Jurkat, Clone E6-1 (cell line): Measurements from ENCODE around the gene LYZL2.
"Not testable (repeated sequence)": the region's sequence is repeated elsewhere in the genome, so short reads cannot be mapped to it uniquely, and the experiment has no call there.

Experiments
- DNase-seq: peaks from one replicate; pipeline ENCODE4 v3.0.0-alpha.2; 2011; ENCODE audit warnings: low read depth, low spot score
- H3K4me3 ChIP-seq: 2 replicates; pipeline ENCODE4 v1.5.1; 2011; ENCODE audit warnings: mild to moderate bottlenecking, low read length, control low read depth, moderate library complexity

The LYZL2 gene

DNA sequence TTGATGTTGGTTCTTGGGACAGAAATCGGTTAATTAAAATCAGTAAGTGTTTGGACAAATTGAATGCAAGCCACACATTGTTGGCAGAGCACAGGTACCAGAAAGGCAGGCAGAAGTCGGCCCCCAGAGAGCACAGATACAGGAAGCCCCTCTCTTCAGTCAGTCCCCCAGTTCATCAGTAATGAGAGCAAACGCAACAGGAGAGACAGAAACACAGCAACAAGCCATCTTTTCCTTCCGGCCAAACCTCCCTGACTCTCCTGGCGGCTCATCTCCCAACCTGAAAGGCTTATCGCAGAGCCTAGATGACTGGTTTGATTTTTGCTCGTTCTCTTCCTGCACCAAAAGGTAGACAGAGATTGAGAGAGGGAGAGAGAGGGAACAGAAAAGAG is 32.1 kb downstream of the LYZL2 start:
- DNase-seq, H3K4me3 ChIP-seq: not testable (repeated sequence)

DNA sequence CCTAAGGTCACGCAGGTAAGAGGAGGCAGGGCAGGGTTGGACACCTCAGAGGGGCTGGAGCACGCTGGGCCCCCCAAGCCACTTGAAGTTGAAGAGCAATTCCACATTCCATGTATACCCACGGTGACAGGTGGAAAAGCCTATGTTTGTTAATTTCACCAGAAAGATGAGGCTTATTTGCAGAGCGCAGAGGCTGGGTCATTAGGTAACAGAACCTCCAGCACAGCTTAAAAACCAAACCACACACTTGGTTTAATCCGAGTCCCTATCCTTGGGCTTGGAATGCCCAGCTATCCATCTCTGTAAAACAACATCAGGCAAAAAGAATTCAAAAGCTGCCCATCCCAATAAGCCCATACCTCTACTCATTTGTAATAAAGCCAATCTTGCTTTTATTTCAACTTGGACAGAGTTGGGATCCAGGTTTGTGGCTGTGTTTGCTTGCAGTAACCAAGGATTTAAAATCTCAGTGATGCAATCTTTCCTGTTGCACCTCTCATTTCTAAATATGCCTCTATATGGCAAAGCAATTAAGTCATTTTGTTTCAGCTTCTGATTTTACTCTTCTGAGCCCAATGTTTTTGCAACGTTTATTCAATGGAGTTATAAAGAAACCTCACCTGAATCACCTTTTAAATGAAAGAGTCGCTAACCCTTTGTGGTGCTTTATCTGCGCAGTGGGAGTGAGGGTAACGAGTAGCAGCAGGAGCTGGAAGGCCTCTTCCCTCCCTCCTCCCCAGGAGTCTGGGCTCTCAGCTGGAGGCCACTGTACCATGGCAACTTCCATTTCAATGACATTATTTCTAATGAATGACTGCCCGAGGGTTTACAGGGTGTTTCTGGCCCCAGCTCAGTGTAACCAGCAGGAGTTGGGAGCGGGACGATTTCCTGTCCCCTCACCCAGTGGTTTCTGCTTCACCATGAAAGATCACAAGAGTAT is 32.8 kb downstream of the LYZL2 start:
- not testable (repeated sequence) for H3K4me3 ChIP-seq, DNase-seq

GRCh38 chr10:30596013-30596412 is 33.5 kb downstream of the LYZL2 start:
- no peak overlapping the region for H3K4me3 ChIP-seq
- no peak for DNase-seq

DNA sequence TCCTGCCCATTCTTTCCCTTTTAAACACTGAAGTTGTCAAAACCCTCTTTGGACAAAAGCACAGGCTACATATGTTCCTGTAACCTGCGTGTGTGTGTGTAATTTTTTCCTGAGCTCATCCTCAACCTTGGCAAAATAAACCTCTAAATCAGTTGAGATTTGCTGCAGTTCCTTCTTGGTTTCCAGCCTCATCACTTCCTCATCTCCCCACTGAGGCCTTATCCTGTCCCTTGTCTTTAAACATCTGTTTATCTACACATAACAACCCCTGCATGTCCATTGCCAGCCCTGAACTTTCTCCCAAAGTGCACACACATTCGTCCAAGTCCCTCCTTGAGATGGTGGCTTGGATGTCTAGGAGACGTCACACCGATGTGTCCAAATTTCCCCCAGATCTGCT is 35.5 kb downstream of the LYZL2 start:
- H3K4me3 ChIP-seq, result no peak overlapping the region
- no peak for DNase-seq

- not testable (repeated sequence) for H3K4me3 ChIP-seq, DNase-seq
These were observed 36.8 kb downstream of the LYZL2 start for GRCh38 chr10:30592770-30593169.

GRCh38 chr10:30591249-30591670 is 38.3 kb downstream of the LYZL2 start:
- H3K4me3 ChIP-seq, result no peak overlapping the region
- peak; percentile 41 for DNase-seq

DNA sequence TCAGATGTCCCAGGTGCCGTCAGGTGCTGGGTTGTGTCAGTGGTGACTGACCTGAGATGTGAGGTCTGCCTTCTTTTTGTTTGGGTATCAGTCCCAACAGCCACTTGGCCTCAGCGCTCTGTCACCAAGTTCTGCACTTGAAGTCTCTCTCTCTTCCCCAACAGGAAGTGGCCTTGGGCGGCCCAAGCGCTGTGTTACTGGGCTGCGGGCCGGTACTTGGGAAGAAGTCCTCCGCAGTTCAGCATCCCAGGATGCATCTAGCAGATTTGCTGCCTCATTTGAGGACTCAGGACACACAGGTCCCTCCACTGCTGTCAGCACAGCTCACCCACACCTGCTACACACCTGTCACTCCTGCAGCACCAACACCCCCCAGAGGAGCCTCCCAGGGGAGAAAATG is 40.1 kb downstream of the LYZL2 start:
- DNase-seq, result no peak
- no peak overlapping the region for H3K4me3 ChIP-seq

DNA sequence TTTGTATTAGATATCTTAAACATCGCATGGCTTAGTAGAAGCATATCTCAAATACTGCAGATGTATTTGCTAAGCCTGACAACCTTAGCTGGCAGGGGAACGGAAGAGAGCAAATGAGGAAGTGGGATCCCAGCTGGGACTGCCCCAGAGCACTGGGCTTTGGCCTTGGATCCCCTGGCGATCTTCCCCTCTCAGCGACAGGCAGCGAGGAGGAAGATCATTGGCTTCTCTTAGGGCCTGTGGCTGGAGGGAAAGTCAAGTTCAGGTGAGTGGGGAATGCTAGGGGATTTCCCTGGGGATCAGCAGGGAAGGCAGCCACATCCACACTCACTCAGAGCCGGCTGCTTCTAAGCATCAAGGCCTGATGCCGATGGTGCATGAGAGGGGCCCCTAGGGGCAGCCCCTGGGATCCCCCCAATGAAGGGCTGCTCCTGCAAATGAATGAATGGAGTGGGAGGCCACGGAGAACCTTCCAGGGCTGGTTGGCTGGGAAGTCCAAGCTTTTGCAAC is 42.0 kb downstream of the LYZL2 start:
- DNase-seq, result no peak
- H3K4me3 ChIP-seq, result no peak overlapping the region

DNA sequence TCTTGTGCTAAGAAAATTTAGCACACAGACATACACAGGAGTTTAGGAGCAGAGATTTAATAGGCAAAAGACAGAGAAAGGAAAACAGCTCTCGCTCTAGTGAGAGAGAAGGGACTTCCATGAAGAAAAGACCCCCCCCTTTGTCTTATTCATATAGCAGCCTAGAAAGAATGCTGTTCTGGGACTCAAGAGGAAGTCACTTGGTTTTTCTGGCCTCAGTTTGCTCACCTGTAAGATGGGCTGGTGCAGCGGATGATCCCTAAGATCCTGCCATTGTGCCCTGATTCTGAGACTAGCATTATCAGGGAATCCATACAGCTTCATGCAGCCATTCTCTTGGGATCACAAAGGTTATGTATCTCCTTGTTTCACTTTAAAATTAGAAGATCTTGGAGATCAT is 42.7 kb downstream of the LYZL2 start:
- no peak for DNase-seq
- H3K4me3 ChIP-seq, result no peak overlapping the region

GRCh38 chr10:30583778-30584415 is 45.7 kb downstream of the LYZL2 start:
- no peak for DNase-seq
- H3K4me3 ChIP-seq, result no peak overlapping the region

GRCh38 chr10:30581779-30582380 is 47.7 kb downstream of the LYZL2 start:
- DNase-seq, result peak; percentile 24
- H3K4me3 ChIP-seq, result no peak overlapping the region

DNA sequence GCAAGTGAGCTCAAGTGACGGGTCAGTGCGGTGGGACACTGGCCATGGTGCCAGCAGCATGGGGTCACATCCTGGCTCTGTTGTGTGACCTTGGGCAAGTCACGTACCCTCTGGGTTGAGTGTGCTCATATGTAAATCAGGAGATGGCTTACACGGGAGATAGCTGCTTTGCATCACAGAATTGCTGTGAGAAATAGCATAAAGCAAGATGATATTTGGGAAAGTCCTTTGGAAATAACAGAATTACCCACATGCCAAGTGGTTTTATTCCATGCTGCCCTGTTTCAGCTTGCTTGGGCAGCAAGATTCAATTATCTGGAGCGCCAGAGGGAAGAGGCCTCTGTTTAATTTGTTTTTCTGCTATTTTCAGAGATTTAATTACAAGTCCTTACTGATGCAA is 48.9 kb downstream of the LYZL2 start:
- no peak for DNase-seq

GRCh38 chr10:30580241-30580640 is 49.3 kb downstream of the LYZL2 start:
- H3K4me3 ChIP-seq, result no peak overlapping the region
- no peak for DNase-seq

More for the DNA sequence above, 48.9 kb downstream of the LYZL2 start:
- H3K4me3 ChIP-seq, result no peak overlapping the region

DNA sequence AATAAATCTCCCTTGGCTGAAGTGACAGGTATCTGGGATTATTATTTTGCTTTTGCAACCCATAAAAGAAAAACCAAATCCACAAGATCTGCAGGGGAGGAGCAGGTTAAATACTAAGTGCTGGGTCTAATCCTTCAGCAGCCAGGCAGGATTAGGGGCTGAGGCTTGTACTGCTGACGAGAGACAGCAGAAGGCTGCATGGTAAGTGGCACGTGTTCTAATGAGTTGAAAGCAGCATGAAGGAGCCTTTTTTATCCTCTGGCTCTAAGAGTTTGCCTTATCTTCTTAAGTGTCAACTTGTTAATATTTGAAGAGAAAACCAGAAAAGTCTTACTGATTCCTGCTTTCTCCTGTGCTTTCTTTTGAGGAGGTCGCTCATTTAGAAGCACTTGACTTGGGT is 50.0 kb downstream of the LYZL2 start:
- H3K4me3 ChIP-seq, result no peak overlapping the region
- no peak for DNase-seq

GRCh38 chr10:30577048-30577447 is 52.5 kb downstream of the LYZL2 start:
- no peak for DNase-seq
- no peak overlapping the region for H3K4me3 ChIP-seq

GRCh38 chr10:30576641-30577040 is 52.9 kb downstream of the LYZL2 start:
- no peak for DNase-seq
- H3K4me3 ChIP-seq, result no peak overlapping the region

DNA sequence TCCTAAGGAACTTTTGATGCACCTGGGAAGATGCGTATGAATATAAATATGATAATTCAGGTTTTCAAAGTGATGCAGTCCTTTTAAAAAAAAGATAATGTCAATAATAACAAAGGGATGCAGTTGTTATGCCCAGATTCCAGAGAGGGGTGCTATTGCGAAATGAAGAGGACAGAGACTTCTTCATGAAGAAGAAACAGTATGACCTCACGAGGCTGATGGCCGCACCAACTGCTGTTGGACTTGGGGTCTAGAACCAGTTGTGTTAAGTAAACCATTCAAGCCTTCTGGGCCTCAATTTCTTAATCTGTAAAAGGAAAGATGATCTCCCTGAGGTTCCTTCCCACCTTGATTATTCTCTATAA is 55.1 kb downstream of the LYZL2 start:
- no peak for DNase-seq

DNA sequence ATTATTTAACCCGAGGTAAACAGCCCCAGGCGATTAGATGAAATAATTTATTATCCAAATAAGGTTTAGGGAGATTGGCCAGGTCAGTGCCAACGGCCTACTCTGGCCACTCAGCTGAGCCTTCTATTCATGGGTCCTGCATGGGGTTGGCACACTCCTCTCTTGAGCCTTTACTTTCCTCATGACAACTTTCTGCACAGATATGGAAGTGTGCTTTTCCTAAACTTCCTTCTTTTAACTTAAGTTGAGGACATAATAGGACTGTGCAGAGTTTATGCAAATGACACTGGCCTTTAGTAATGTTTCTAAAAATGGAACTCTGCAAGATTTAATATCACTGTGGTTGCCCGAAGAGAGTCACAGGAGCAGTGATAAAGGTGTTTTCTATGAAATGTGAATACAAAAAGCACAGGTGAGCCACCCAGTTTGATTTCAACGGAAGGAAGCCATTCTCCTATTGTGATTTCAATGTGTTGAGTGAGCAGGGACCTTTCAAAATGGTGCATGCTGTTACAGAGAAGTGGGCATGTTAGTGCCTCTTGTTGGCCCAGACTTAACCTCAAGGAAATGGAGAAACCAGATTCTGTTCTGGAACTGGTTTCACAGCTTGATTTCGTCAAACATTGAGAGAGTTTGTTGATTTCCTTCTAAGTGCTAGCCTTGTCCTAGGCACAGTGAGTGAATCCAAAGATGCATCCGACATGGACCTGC is 55.7 kb downstream of the LYZL2 start:
- H3K4me3 ChIP-seq, result no peak overlapping the region
- DNase-seq, result no peak

More for the DNA sequence above, 55.1 kb downstream of the LYZL2 start:
- H3K4me3 ChIP-seq, result no peak overlapping the region

DNA sequence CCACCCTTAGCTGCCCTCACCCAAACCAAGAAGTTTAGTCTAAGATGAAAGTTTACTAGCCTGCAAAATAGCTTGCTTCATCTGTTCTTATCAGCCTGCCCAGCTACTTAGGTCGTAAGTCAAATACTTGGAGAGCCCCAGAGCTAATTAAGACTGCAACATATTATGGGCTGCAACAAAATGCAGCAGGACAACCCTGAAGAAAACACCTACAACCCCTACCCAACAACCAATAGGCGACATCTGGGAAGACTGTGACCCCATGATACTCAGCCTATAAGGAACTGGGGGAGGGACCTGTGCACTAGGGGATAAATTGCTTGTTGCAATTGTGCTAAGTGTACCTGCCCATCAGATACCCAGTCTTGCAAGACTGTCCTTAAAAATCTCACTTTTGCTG is 64.1 kb downstream of the LYZL2 start:
- H3K4me3 ChIP-seq, result no peak overlapping the region
- no peak for DNase-seq
